ENCODE measurements around the gene COMT.

Gene COMT

GRCh38 chr22:20010307-20011122 is 68.9 kb downstream of the COMT start:
- no peak for DNase-seq (ENCODE audit: low read depth)
- no peak for TF ChIP-seq CTCF (conservative IDR thresholded peaks at IDR 0.05; ENCODE audit: low read depth, low read length)
- no peak overlapping the region for H3K4me3 ChIP-seq (ENCODE audit: low read depth, low read length)

- TF ChIP-seq CTCF (conservative IDR thresholded peaks at IDR 0.05; ENCODE audit: low read depth, low read length) = no peak
- DNase-seq (ENCODE audit: low read depth) = no peak
- H3K4me3 ChIP-seq (ENCODE audit: low read depth, low read length) = no peak overlapping the region
Measured at GRCh38 chr22:20011123-20011992, 69.8 kb downstream of the COMT start.

- H3K4me3 ChIP-seq (ENCODE audit: low read depth, low read length) = no peak overlapping the region
- TF ChIP-seq CTCF (conservative IDR thresholded peaks at IDR 0.05; ENCODE audit: low read depth, low read length) = no peak
- no peak for DNase-seq (ENCODE audit: low read depth)
Measured at GRCh38 chr22:20011993-20012740, 70.6 kb downstream of the COMT start.

GRCh38 chr22:20012741-20013331 is 71.3 kb downstream of the COMT start:
- no peak overlapping the region for H3K4me3 ChIP-seq (ENCODE audit: low read depth, low read length)

GRCh38 chr22:20013382-20013871 is 71.9 kb downstream of the COMT start:
- DNase-seq (ENCODE audit: low read depth) = peak; percentile 61
- TF ChIP-seq CTCF (conservative IDR thresholded peaks at IDR 0.05; ENCODE audit: low read depth, low read length) = peak; percentile 89
- no peak overlapping the region for H3K4me3 ChIP-seq (ENCODE audit: low read depth, low read length)

More at GRCh38 chr22:20012741-20013331, 71.3 kb downstream of the COMT start:
- no peak for TF ChIP-seq CTCF (conservative IDR thresholded peaks at IDR 0.05; ENCODE audit: low read depth, low read length)
- DNase-seq (ENCODE audit: low read depth) = no peak

GRCh38 chr22:20014526-20015186 is 73.1 kb downstream of the COMT start:
- DNase-seq (ENCODE audit: low read depth) = no peak

More at GRCh38 chr22:20014526-20015186, 73.1 kb downstream of the COMT start:
- peak; percentile 3 for TF ChIP-seq CTCF (conservative IDR thresholded peaks at IDR 0.05; ENCODE audit: low read depth, low read length)
- H3K4me3 ChIP-seq (ENCODE audit: low read depth, low read length) = no peak overlapping the region

Measured in choroid plexus epithelial cell (primary cell).